Suprapubic skin (tissue), 4 donors: ENCODE data around the gene PAK5. TPM values are rescaled to one million over a fixed set of nuclear protein-coding genes. Genes with fewer than 3 reads are reported as not detected.

Source experiments
- DNase-seq, 2 donors: peaks; one replicate each; pipeline ENCODE4 v3.0.0-alpha.2; 2019; ENCODE audit warnings: low spot score in 2 of 2
- H3K27ac ChIP-seq: fragments of 200-600 bp; sonication (generic); one replicate; pipeline ENCODE4 v1.5.1; 2019
- H3K27me3 ChIP-seq: fragments of 200-600 bp; sonication (generic); one replicate; pipeline ENCODE4 v1.5.1; 2019
- H3K36me3 ChIP-seq: fragments of 200-600 bp; sonication (generic); one replicate; pipeline ENCODE4 v1.5.1; 2019
- H3K4me1 ChIP-seq: fragments of 200-600 bp; sonication (generic); one replicate; pipeline ENCODE4 v1.5.1; 2019
- H3K4me3 ChIP-seq: fragments of 200-600 bp; sonication (generic); one replicate; pipeline ENCODE4 v1.5.1; 2019; ENCODE audit warnings: mild to moderate bottlenecking
- H3K9me3 ChIP-seq: fragments of 200-600 bp; sonication (generic); one replicate; pipeline ENCODE4 v1.5.1; 2019
- EP300 ChIP-seq: sonication (generic); formaldehyde crosslinking; IDR thresholded peaks from one replicate; pipeline ENCODE4 v1.6.1; 2017; ENCODE audit warnings: antibody characterized with exemption
- POLR2A ChIP-seq, 2 donors: fragments of 450-650 bp; IDR thresholded peaks; one replicate each; pipeline ENCODE4 v1.6.1; 2017; ENCODE audit warnings: antibody characterized with exemption in 2 of 2, mild to moderate bottlenecking in 2 of 2, moderate library complexity in 2 of 2
- POLR2AphosphoS5 ChIP-seq, 3 donors: sonication (generic); formaldehyde crosslinking; IDR thresholded peaks; one replicate each; pipeline ENCODE4 v1.6.1; 2017; ENCODE audit warnings: antibody characterized with exemption in 3 of 3
- WGBS: methylation state at CpG from one replicate; pipeline ENCODE4 v1.1.5; 2018; 5-methylcytosine and 5-hydroxymethylcytosine counted together
- total RNA-seq, 4 donors: library from RNA; depleted of rRNA; stranded (reverse); fragments of >200 nt; gene quantifications; one replicate each; pipeline ENCODE4 v1.1.0, GENCODE V29; 2016
- TF ChIP-seq, protein P1 (sequence below), 2 donors: fragments of 200-600 bp in 1 of 2; fragments of 450-650 bp in 1 of 2; sonication (generic) in 1 of 2; IDR thresholded peaks; one replicate each; pipeline ENCODE4 v1.5.1; 2016 to 2019; ENCODE audit warnings: antibody characterized with exemption in 2 of 2, mild to moderate bottlenecking in 1 of 2, moderate library complexity in 1 of 2

PAK5 gene
- total RNA-seq, 4 donors from 2014 or later, result 0.10 to 0.56 (median 0.21) TPM; not detected in 1

GRCh38 chr20:9507544-9508239 lies 331.2 kb downstream of the PAK5 start:
- H3K27me3 ChIP-seq, result peaks cover 71% of the 10 kb centered on the region
- DNase-seq, result no peak
- TF ChIP-seq POLR2AphosphoS5 (IDR thresholded peaks at IDR 0.05), result no peak
- no peak for TF ChIP-seq EP300
- TF ChIP-seq POLR2A (IDR thresholded peaks at IDR 0.05), result no peak
- TF ChIP-seq, protein P1, sequence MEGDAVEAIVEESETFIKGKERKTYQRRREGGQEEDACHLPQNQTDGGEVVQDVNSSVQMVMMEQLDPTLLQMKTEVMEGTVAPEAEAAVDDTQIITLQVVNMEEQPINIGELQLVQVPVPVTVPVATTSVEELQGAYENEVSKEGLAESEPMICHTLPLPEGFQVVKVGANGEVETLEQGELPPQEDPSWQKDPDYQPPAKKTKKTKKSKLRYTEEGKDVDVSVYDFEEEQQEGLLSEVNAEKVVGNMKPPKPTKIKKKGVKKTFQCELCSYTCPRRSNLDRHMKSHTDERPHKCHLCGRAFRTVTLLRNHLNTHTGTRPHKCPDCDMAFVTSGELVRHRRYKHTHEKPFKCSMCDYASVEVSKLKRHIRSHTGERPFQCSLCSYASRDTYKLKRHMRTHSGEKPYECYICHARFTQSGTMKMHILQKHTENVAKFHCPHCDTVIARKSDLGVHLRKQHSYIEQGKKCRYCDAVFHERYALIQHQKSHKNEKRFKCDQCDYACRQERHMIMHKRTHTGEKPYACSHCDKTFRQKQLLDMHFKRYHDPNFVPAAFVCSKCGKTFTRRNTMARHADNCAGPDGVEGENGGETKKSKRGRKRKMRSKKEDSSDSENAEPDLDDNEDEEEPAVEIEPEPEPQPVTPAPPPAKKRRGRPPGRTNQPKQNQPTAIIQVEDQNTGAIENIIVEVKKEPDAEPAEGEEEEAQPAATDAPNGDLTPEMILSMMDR (IDR thresholded peaks at IDR 0.05), result no peak

DNA sequence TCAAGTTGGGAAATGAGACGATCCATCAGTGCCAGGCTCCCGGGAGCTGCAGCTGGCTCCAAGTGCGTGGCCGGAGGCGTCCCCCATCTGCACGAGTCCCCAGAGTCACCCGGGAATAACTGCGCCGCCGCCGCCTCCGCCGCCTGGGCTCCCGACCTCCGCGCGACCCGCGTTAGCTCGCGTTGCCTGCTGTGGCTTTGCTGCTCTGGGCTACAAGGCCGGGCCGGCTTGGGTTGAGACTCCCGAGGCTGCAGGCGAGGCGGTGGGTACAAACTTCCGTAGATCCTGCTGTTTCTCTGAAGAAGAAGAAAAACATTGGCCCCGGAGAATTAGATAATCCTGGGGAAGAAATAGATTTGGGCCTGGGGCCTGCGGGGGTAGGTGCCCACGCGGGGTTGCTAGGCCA lies 331.9 kb downstream of the PAK5 start:
- 8% methylated on average over 19 of the region's 31 CpGs for WGBS
- peak overlapping the region; percentile 21 for H3K4me3 ChIP-seq

More at GRCh38 chr20:9507544-9508239, 331.2 kb downstream of the PAK5 start:
- Histone ChIP-seq H3K4me3 (no peak overlapping the region), H3K9me3 (no peaks in the 10 kb centered on the region), H3K4me1 (peaks cover 9% of the 10 kb centered on the region), H3K27ac (no peak overlapping the region), H3K36me3 (no peaks in the 10 kb centered on the region)
- 14% methylated on average over 24 of the region's 37 CpGs for WGBS

DNA sequence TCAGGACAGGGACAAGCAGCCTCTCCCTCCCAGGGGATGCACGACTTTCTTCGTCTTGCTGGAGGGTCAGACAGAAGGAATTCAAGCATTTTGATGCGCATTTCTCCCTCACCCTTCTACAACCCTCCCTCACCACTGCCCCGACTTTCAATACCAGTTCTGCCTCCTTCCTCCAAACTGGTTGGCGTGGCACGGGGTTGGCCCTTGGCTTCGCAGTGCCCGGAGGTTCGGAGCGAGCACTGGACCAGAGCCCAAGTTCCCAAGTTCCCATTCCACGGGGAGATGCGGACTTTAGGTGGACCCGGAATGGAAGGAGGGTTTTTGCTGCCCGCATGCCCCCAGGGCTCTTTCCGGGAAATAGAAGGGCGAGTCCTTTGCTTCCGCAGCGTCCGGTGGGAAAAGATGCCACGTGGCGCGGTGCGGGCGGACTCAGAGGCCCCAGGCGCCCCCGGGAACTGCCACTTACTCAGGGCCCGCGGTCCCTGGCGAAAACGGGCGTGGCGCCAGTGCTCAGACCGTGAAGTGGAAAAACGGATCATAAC lies 332.5 kb downstream of the PAK5 start:
- Histone ChIP-seq H3K9me3 (no peaks in the 10 kb centered on the region), H3K4me1 (peaks cover 9% of the 10 kb centered on the region), H3K27ac (no peak overlapping the region), H3K27me3 (peaks cover 58% of the 10 kb centered on the region), H3K36me3 (no peaks in the 10 kb centered on the region), H3K4me3 (peak overlapping the region; percentile 21)
- no peak for TF ChIP-seq POLR2A (IDR thresholded peaks at IDR 0.05)
- TF ChIP-seq, protein P1 (IDR thresholded peaks at IDR 0.05), result no peak
- TF ChIP-seq EP300, result no peak
- no peak for TF ChIP-seq POLR2AphosphoS5 (IDR thresholded peaks at IDR 0.05)
- DNase-seq, result no peak
- WGBS, result 11% methylated on average over 13 of the region's 34 CpGs

More for the DNA sequence above, 331.9 kb downstream of the PAK5 start:
- Histone ChIP-seq H3K27me3 (peaks cover 65% of the 10 kb centered on the region), H3K4me1 (peaks cover 9% of the 10 kb centered on the region), H3K9me3 (no peaks in the 10 kb centered on the region), H3K36me3 (no peaks in the 10 kb centered on the region), H3K27ac (no peak overlapping the region)
- no peak for DNase-seq
- TF ChIP-seq POLR2AphosphoS5 (IDR thresholded peaks at IDR 0.05), result no peak
- no peak for TF ChIP-seq EP300
- TF ChIP-seq POLR2A (IDR thresholded peaks at IDR 0.05), result no peak
- TF ChIP-seq, protein P1 (IDR thresholded peaks at IDR 0.05), result no peak

GRCh38 chr20:9503526-9504245 lies 335.2 kb downstream of the PAK5 start:
- H3K27ac ChIP-seq, result no peak overlapping the region
- H3K36me3 ChIP-seq, result no peaks in the 10 kb centered on the region
- TF ChIP-seq POLR2A (IDR thresholded peaks at IDR 0.05) (no peak), POLR2AphosphoS5 (IDR thresholded peaks at IDR 0.05) (no peak), EP300 (no peak)
- TF ChIP-seq, protein P1 (IDR thresholded peaks at IDR 0.05), result no peak
- no peak overlapping the region for H3K4me3 ChIP-seq
- no peaks in the 10 kb centered on the region for H3K9me3 ChIP-seq
- DNase-seq, result no peak
- H3K27me3 ChIP-seq, result peaks cover 34% of the 10 kb centered on the region
- WGBS, result 48% methylated on average over 9 of the region's 9 CpGs
- peaks cover 9% of the 10 kb centered on the region for H3K4me1 ChIP-seq

- no peaks in the 10 kb centered on the region for H3K36me3 ChIP-seq
- H3K9me3 ChIP-seq, result no peaks in the 10 kb centered on the region
- no peak overlapping the region for H3K27ac ChIP-seq
- peaks cover 3% of the 10 kb centered on the region for H3K4me1 ChIP-seq
- 65% methylated on average over 2 of the region's 2 CpGs for WGBS
- no peak overlapping the region for H3K4me3 ChIP-seq
- no peak for DNase-seq
- TF ChIP-seq EP300, result no peak
- TF ChIP-seq POLR2AphosphoS5 (IDR thresholded peaks at IDR 0.05), result no peak
- peaks cover 12% of the 10 kb centered on the region for H3K27me3 ChIP-seq
These were observed 337.4 kb downstream of the PAK5 start for GRCh38 chr20:9501473-9501872.
